Stimulated activated CD8-positive, alpha-beta memory T cell treated with anti-CD3 and anti-CD28 coated beads, Interleukin-2, amount 100 ng/mL, for 48 hours (primary cell): ENCODE data around the gene RBPJ.

Experiments
- DNase-seq, 2 donors: peaks; one replicate each; pipeline ENCODE4 v3.0.0-alpha.2; 2020; ENCODE audit warnings: low read depth in 2 of 2

The RBPJ gene

GRCh38 chr4:26459756-26460530, 139.1 kb downstream of the RBPJ start:
- no peak for DNase-seq

DNA sequence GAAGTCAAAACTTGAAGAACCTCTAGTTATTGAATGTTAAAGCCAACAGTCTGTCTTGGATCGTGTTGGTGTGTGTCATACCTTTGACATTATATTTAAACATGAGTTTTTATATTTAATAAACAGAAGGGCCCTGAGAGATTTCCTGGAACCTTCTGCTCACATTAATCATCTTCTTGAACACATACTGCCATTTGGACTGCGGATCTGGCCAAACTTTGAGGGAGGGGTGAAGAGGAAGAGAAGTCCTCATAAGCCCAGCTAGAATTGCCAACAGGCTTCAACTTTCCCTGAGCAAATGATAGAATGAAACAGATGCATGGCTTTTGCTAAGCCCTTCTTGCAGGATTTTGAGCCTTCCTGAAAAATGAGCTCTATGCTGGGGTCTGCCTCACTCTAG, 142.1 kb downstream of the RBPJ start:
- no peak for DNase-seq

DNA sequence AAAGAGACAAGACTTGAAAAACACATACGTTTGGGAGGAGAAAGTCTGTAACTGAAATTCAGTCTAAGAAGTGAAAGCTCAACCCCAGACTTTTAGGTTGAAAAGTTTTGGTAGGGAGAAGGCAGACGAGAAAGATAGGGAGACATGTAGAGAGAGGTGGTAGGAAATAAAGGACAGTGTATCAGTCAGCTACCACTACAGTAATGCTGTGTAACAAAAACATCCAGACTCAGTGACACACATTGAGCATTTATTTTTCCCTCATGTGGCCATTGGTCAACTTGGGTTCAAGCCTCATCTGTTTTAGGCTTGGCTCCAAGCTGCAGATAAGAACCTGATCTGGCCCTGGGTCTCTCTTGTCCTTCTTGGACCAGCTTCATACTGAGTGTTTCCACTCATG, 142.6 kb downstream of the RBPJ start:
- no peak for DNase-seq

GRCh38 chr4:26464420-26465095, 143.7 kb downstream of the RBPJ start:
- DNase-seq = no peak

GRCh38 chr4:26466578-26467270, 145.9 kb downstream of the RBPJ start:
- no peak for DNase-seq

GRCh38 chr4:26467724-26468123, 146.9 kb downstream of the RBPJ start:
- no peak for DNase-seq

DNA sequence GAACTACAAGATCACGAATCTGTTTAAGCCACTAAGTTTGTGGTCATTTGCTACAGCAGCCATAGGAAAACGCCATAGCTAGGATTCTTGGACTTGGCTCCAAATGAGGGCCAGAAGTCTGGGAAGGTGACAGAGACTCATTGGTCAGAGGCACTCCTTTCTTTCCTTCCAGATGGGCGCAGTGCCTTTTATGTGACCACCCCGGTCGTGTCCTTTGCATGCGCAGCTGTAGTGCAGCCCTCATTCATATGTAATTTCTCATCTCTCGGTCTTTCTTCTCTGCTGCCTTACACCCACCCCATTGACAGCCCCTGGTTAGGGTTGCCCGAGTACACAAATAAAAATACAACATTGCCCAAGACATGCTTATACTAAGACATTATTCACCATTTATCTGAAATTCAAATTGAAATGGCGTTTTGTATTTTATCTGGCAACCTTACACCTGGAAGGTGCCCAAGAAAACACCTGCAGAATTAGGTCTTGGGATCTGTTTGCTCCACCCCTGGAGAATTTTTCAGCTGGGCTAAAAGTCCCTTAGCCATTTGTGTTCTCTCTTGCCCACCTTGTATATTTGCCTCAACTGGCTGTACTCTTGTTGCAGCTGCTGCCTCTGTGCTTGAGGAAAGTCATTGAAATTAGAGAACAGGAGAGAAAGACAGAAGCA, 147.6 kb downstream of the RBPJ start:
- no peak for DNase-seq

DNA sequence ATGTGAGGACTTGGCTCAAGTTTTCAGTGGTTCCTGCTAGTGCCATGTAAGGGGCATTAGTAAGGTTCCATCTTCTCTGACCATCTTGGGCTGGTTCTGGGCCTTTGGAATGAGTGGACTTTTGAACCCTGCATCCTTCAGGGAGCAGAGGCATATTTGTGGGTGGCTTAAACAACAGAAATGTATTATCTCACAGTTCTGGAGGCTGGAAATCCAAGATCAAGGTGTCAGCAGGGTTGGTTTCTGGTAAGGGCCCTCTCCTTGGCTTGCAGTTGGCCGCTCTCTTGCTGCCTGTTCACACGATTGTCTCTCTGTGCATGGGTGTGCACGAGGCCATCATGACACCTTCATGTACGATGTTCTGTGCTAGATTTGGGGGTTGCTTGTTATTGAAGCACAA, 148.2 kb downstream of the RBPJ start:
- DNase-seq = no peak

DNA sequence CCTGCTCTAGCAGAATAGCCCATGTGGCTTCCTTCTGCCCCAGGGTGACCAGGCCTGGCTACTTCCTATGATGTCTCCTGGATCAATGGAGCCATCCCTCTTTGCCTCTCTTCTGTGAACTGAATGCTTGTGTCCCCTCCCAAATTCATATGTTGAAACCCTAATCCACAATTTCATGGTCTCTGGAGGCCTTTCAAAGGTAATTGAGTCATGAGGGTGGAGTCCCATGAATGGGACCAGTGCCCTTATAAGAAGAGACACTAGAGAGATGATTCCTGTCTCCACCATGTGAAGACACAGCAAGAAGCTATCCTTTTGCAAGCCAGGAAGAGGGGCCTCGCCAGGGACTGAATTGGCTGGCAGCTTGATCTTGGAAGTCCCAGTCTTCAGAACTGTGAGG, 151.1 kb downstream of the RBPJ start:
- no peak for DNase-seq

- DNase-seq = no peak
These were observed 153.1 kb downstream of the RBPJ start for GRCh38 chr4:26473893-26474292.

- no peak for DNase-seq
These were observed 153.7 kb downstream of the RBPJ start for GRCh38 chr4:26474551-26474950.

DNA sequence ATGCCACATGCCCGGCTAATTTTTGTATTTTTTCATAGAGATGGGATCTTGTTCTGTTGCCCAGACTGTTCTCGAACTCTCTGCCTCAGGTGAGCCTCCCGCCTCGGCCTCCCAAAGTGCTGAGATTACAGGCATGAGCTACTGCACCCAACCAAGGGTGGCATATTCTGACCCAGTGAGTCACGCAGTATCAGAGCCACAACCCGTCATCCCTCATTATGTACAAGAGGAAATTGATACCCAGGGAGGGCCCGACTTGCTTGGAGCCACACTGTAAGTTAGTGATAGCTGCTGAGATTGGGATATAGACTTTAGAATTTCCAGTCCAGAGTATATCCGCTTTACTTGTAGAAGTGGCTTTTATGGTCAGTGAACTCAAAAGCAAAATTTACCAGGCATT, 154.9 kb downstream of the RBPJ start:
- DNase-seq = no peak

GRCh38 chr4:26476545-26476944, 155.7 kb downstream of the RBPJ start:
- no peak for DNase-seq

DNA sequence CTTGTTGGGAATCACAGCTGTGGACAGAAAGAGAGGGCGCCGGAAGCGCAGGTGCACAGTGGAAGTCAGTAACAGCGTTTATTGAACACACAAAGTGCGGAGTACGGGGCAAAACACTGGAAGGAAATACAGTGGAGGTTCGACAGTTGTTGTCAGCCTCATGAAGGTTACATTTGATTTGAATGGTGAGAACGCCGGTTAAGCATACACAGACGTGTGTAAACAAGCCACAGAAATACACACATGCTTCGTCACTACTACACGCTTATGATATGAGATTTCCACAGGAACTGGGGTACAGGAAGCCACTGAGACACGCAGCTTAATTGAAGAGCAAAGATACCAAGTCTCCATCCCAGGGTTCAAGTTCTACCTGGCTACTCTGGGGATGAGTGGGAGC, 157.5 kb downstream of the RBPJ start:
- no peak for DNase-seq

- no peak for DNase-seq
These were observed 162.0 kb downstream of the RBPJ start for GRCh38 chr4:26482508-26483462.

DNA sequence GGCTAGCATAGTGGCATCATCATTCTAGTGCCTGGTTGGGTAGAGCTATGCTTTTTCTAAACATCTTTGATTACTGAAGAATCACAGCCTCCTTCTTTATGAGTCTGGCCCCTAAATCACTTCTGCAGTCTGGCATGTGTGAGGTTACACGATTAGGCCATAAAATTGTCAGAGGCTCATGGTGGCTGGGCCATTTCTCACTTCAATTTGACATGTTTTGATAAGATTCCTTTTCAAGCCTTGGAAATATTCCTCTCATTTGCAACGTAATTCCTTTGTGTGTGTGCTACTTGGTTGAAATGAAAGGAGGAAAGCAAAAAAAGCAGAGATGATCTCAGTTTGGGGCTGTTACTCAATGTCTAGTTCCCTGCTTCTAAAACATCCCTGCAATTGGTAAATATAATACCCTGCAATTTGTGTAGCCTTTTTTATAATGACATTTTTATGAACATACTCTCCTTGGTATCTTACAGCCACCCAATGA, 163.3 kb downstream of the RBPJ start:
- no peak for DNase-seq

GRCh38 chr4:26484516-26484915, 163.7 kb downstream of the RBPJ start:
- no peak for DNase-seq
